ENCODE measurements around the gene SPATA17.

SPATA17 gene

DNA sequence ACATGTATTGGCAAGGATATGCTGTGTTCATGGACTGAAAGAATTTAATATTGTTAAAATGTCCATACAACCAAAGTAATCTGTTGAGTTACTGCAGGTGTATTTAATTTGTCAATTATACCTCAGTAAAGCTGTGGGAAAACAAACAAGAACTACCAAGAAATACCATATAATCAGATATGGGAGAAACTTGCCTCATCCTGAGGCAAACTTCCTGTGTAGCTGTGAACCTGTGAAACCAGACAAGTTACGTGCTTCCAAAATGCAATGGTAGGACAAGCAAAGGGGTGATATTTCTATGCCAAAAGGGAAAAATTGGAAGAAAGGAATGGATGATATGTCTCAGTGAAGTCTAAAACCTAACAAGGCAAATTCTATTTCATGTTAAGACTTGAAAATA is 174.6 kb downstream of the SPATA17 start:
- Mint-ChIP-seq H3K4me1 (no peaks in the 10 kb centered on the region), H3K27ac (ENCODE audit: low read depth) (no peak overlapping the region), H3K9me3 (peaks cover 5% of the 10 kb centered on the region), H3K27me3 (no peaks in the 10 kb centered on the region), H3K36me3 (ENCODE audit: insufficient read depth) (peaks cover 2% of the 10 kb centered on the region), H3K4me3 (no peak overlapping the region)
- ATAC-seq (replicated peaks; ENCODE audit: extremely low read depth, poor library complexity, severe bottlenecking) (no peak), DNase-seq (ENCODE audit: low spot score in 2 of 2) (no peak)

DNA sequence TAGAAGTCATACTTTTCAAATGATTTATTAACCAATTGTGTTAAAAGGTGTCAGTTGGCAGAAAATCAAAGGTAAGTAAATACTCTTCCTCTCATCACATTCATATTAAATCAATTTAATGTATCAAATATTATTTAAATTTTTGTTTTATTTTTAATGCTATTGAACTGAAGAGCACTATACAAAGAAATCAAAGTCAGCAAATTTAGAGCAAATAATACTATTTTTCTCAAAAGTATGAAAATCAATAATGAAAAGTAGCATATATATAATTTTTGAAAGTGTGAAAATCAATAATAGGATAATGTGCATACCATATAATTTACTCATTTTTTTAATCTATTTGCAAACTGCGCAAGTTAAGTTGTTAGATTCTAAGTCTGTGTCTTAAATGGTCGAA is 181.0 kb downstream of the SPATA17 start:
- H3K4me3 Mint-ChIP-seq, result no peak overlapping the region
- ATAC-seq (replicated peaks; ENCODE audit: extremely low read depth, poor library complexity, severe bottlenecking), result no peak
- no peaks in the 10 kb centered on the region for H3K27me3 Mint-ChIP-seq
- H3K9me3 Mint-ChIP-seq, result peaks cover 2% of the 10 kb centered on the region
- no peaks in the 10 kb centered on the region for H3K36me3 Mint-ChIP-seq (ENCODE audit: insufficient read depth)
- no peaks in the 10 kb centered on the region for H3K4me1 Mint-ChIP-seq
- H3K27ac Mint-ChIP-seq (ENCODE audit: low read depth), result no peak overlapping the region
- DNase-seq (ENCODE audit: low spot score in 2 of 2), result no peak

DNA sequence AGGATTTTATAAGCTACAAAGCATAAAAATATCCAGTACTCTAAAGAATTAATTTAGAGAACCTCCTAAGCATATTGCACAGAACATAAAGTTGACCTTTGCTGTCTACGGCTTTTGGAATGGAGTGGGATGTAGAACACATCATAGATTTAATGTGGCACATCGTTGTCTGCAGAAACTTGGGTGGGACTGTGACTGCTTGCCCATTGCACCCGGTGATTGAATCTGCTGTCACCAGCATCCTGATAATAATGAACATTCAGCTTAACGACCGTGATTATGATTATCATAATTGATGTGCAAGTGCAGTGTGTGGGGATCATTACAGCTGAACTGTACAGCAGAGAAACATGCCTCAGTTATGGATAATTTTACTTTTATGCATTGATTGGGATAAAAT is 181.9 kb downstream of the SPATA17 start:
- Mint-ChIP-seq H3K9me3 (peaks cover 5% of the 10 kb centered on the region), H3K27ac (ENCODE audit: low read depth) (no peak overlapping the region), H3K4me3 (no peak overlapping the region), H3K36me3 (ENCODE audit: insufficient read depth) (no peaks in the 10 kb centered on the region), H3K27me3 (no peaks in the 10 kb centered on the region), H3K4me1 (no peaks in the 10 kb centered on the region)
- DNase-seq (ENCODE audit: low spot score in 2 of 2), result no peak
- ATAC-seq (replicated peaks; ENCODE audit: extremely low read depth, poor library complexity, severe bottlenecking), result no peak

DNA sequence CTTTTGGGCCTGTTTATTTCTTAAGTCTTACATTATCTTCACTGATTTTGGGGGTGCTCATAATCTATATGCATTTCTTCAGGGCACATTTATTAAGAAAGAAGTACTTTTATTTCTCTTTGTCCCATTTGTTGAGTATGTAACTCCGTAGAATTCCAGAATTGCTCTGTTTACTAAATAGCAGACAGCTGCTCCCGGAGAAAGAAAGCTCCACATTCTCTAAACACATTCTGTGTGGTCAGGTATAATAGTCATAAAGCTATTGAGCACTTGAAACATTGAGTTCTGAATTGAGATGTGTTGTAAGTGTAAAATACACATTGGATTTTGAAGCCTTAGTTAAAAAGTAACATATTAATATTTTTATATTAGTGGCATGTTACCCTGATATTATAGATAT is 206.5 kb downstream of the SPATA17 start:
- Mint-ChIP-seq H3K36me3 (ENCODE audit: insufficient read depth) (no peaks in the 10 kb centered on the region), H3K9me3 (no peaks in the 10 kb centered on the region), H3K4me3 (no peak overlapping the region), H3K27me3 (no peaks in the 10 kb centered on the region), H3K27ac (ENCODE audit: low read depth) (no peak overlapping the region), H3K4me1 (no peaks in the 10 kb centered on the region)
- DNase-seq (ENCODE audit: low spot score in 2 of 2) (no peak), ATAC-seq (replicated peaks; ENCODE audit: extremely low read depth, poor library complexity, severe bottlenecking) (no peak)

DNA sequence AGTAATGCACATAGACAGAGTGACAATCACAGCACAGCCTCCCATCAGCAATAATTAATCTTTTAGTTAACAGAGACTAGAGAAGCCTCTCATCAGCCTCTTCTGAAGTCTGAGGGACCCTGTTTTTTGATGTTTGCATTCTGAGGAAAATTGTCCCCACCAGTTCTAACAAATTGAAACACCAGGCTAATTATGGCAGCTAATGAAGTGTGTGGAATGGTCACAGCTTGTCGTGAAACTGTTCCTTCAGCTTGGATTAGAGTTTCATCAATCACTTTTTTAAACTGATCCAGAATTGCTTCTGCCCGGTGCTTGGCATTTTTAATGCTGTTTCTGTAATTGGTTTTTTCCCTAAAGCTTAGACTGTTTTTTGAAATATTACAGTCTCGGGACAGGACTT is 208.0 kb downstream of the SPATA17 start:
- H3K27ac Mint-ChIP-seq (ENCODE audit: low read depth), result no peak overlapping the region
- H3K36me3 Mint-ChIP-seq (ENCODE audit: insufficient read depth), result no peaks in the 10 kb centered on the region
- H3K9me3 Mint-ChIP-seq, result no peaks in the 10 kb centered on the region
- H3K4me3 Mint-ChIP-seq, result no peak overlapping the region
- H3K27me3 Mint-ChIP-seq, result no peaks in the 10 kb centered on the region
- ATAC-seq (replicated peaks; ENCODE audit: extremely low read depth, poor library complexity, severe bottlenecking) (no peak), DNase-seq (ENCODE audit: low spot score in 2 of 2) (no peak)
- no peaks in the 10 kb centered on the region for H3K4me1 Mint-ChIP-seq

DNA sequence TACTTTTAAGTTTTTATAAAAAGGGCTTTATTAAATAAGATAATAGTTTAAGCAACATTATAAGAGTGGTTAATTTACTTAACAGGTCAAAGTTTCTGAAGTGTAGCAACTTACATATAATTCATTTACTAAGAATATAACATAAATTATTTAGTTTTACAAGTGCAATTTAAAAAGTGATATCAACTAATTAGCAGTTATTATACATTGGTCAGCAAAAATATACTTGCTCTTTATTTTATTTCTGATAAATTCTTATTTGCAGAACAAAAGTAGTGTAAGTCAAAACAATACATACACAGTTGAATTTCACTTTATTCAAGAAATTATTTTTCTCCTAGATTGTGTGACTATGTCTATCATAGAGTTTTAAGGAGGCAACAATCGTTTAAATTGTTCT is 215.6 kb downstream of the SPATA17 start:
- Mint-ChIP-seq H3K4me1 (no peaks in the 10 kb centered on the region), H3K4me3 (no peak overlapping the region), H3K27me3 (no peaks in the 10 kb centered on the region), H3K36me3 (ENCODE audit: insufficient read depth) (no peaks in the 10 kb centered on the region), H3K9me3 (no peaks in the 10 kb centered on the region), H3K27ac (ENCODE audit: low read depth) (no peak overlapping the region)
- ATAC-seq (replicated peaks; ENCODE audit: extremely low read depth, poor library complexity, severe bottlenecking) (no peak), DNase-seq (ENCODE audit: low spot score in 2 of 2) (no peak)

DNA sequence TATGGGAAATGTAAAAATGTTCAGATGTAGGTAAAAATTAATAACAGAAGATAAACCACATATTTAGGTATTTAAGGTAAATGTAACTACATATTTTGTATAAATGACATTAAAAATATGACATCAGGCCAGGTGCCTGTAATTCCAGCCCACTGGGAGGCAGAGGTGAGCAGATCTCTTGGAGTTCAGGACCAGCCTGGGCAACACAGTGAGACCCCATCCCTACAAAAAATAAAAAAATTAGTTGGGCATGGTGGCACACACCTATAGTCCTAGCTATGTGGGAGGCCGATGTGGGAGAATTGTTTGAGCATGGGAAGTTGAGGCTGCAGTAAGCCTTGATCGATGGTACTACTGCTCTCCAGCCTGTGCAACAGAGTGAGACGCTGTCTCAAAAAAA is 216.5 kb downstream of the SPATA17 start:
- no peak for DNase-seq (ENCODE audit: low spot score in 2 of 2)
- H3K36me3 Mint-ChIP-seq (ENCODE audit: insufficient read depth), result no peaks in the 10 kb centered on the region
- H3K9me3 Mint-ChIP-seq, result no peaks in the 10 kb centered on the region
- no peaks in the 10 kb centered on the region for H3K4me1 Mint-ChIP-seq
- no peaks in the 10 kb centered on the region for H3K27me3 Mint-ChIP-seq
- H3K27ac Mint-ChIP-seq (ENCODE audit: low read depth), result no peak overlapping the region
- no peak overlapping the region for H3K4me3 Mint-ChIP-seq
- no peak for ATAC-seq (replicated peaks; ENCODE audit: extremely low read depth, poor library complexity, severe bottlenecking)

DNA sequence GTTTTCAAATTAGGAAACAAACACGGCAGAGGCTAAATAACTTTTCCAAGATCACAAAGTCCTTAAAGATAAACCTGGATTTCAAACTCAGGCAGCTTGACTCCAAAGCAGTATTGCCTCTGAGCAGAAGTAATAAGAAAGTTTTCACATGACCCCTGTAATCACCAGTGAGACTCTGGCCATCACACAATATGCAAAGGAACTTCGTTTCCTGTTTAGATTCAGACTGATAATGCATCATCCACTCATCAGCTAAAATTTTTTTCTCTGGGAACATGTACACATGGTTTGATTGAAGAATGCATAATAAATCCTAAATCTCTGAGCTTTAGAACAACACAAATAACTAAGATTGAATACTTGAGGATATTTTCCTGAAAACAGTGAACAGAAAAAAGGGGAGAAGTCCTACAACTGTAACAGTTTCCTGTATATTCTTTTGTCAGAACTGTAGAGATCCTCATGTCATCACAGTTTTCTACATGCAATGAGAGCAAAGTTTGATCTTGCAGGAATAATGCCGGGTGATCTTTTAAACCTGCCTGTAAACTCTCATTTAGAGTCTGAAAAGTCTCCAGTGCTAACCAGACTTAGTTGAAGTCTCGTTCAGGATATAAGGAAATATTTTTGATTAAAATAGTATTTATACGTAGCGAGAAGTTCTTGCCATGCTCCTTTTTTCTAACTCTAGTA is 225.3 kb downstream of the SPATA17 start:
- H3K27me3 Mint-ChIP-seq, result no peaks in the 10 kb centered on the region
- H3K27ac Mint-ChIP-seq (ENCODE audit: low read depth), result no peak overlapping the region
- H3K36me3 Mint-ChIP-seq (ENCODE audit: insufficient read depth), result no peaks in the 10 kb centered on the region
- no peak for ATAC-seq (replicated peaks; ENCODE audit: extremely low read depth, poor library complexity, severe bottlenecking)
- no peak for DNase-seq (ENCODE audit: low spot score in 2 of 2)
- no peaks in the 10 kb centered on the region for H3K4me1 Mint-ChIP-seq
- no peak overlapping the region for H3K4me3 Mint-ChIP-seq
- H3K9me3 Mint-ChIP-seq, result peaks cover 25% of the 10 kb centered on the region

DNA sequence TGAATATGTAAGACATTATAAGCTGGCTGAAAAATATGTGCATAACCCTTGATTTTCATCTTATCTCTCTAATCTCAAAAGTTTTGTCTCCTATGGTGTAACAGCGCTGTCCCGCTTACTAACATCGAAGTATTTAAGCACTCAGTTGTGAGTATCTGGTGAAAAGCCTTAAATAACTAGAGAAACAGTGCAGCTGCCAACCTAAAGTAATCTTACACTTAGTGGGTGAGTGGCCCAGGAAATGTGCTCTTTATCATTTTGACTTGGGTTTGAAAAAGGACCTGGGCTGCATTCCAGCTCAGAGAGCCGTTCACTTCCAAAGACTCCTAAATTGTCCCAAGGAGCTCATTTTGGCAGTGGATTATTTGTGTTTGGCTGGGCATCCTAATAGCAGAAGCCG is 225.9 kb downstream of the SPATA17 start:
- peaks cover 27% of the 10 kb centered on the region for H3K9me3 Mint-ChIP-seq
- no peak overlapping the region for H3K27ac Mint-ChIP-seq (ENCODE audit: low read depth)
- no peaks in the 10 kb centered on the region for H3K4me1 Mint-ChIP-seq
- DNase-seq (ENCODE audit: low spot score in 2 of 2), result no peak
- ATAC-seq (replicated peaks; ENCODE audit: extremely low read depth, poor library complexity, severe bottlenecking), result no peak
- no peaks in the 10 kb centered on the region for H3K36me3 Mint-ChIP-seq (ENCODE audit: insufficient read depth)
- no peaks in the 10 kb centered on the region for H3K27me3 Mint-ChIP-seq
- H3K4me3 Mint-ChIP-seq, result no peak overlapping the region

DNA sequence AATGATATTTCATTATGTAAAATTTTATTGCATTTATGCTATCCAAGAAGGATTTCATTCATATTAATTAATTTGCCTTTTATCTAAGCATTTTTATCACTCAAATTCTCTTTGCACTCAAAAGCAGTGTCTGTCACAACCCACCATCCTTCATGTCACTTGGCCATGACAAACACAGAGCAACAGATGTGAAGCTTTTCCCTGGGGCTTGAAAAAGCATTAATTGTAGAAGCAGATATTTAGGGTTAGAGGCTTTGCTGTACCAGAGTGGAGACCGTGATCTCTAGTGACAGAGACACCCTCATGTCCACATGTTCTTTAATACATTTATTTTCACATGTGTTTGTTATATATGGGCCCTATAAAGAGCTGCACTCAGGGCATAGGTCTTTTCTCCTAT is 230.5 kb downstream of the SPATA17 start:
- Mint-ChIP-seq H3K4me1 (no peaks in the 10 kb centered on the region), H3K4me3 (no peak overlapping the region), H3K27ac (ENCODE audit: low read depth) (no peak overlapping the region), H3K27me3 (no peaks in the 10 kb centered on the region), H3K36me3 (ENCODE audit: insufficient read depth) (no peaks in the 10 kb centered on the region), H3K9me3 (peaks cover 16% of the 10 kb centered on the region)
- DNase-seq (ENCODE audit: low spot score in 2 of 2) (no peak), ATAC-seq (replicated peaks; ENCODE audit: extremely low read depth, poor library complexity, severe bottlenecking) (no peak)

DNA sequence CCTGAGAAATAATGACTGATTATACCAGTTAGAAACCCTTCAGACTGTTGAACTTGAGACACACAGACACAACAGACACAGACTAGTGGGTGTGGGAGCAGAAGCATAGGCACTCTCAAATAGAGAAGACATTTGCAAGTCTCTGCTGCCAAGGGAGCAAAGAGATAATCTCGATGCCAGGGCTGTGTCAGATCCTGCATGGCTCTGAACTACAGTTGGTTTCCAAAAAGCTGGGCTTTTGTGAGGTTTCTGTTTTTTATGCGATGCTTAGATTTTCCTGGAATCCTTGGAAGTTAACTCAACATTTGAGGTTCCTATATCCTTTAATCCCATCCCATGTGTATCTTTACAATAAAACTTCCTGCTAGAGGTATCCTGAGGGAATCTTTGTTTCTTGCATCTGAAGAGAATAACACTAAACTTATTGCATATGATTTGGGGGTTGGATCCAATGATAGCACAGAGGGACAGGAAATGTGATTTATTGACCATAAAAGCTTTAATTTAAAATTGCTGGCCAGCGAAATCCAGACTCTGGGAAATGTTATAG is 236.4 kb downstream of the SPATA17 start:
- H3K36me3 Mint-ChIP-seq (ENCODE audit: insufficient read depth), result peaks cover 3% of the 10 kb centered on the region
- DNase-seq (ENCODE audit: low spot score in 2 of 2), result no peak
- no peaks in the 10 kb centered on the region for H3K27me3 Mint-ChIP-seq
- H3K27ac Mint-ChIP-seq (ENCODE audit: low read depth), result no peak overlapping the region
- no peak for ATAC-seq (replicated peaks; ENCODE audit: extremely low read depth, poor library complexity, severe bottlenecking)
- H3K4me1 Mint-ChIP-seq, result no peaks in the 10 kb centered on the region
- no peaks in the 10 kb centered on the region for H3K9me3 Mint-ChIP-seq
- H3K4me3 Mint-ChIP-seq, result no peak overlapping the region

DNA sequence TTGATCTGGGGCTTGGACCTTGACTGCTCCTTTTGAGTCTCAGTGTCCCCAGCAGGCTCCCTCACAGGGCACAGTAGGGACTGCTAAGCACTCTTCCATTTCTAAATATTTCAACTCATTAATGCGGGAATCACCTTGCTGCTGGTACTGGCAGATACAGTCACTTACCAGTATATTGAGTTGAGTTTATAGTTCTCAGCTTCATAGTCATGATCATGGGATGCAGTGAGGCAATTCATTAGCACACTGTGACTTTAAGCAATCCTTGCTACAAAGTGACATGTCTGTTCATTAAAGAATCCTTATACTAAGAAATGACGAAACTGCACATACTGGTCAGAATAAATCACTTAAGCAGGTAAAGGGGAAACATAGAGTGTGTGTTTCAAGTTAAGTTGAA is 240.8 kb downstream of the SPATA17 start:
- H3K27me3 Mint-ChIP-seq, result no peaks in the 10 kb centered on the region
- ATAC-seq (replicated peaks; ENCODE audit: extremely low read depth, poor library complexity, severe bottlenecking), result no peak

DNA sequence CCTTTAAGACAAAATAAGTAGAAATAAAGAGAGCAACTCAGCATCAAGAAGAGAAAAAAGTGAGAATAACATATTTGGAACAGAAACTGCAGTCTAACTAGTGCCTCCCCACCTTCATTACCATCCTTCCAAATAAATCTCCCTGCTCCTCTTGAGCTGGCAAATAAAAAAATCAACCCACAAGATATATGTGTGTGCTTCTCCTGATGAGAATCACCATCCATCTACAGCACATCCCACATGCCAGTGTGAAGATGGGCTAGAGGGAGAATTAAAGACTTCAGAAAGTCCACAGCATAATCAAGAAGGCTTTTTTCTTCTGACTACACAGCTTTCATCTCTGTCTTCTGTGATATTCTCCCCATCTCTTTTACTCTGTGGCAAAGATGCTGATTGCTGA is 244.1 kb downstream of the SPATA17 start:
- Mint-ChIP-seq H3K4me1 (no peaks in the 10 kb centered on the region), H3K9me3 (peaks cover under 1% of the 10 kb centered on the region), H3K4me3 (no peak overlapping the region), H3K27me3 (no peaks in the 10 kb centered on the region), H3K27ac (ENCODE audit: low read depth) (no peak overlapping the region), H3K36me3 (ENCODE audit: insufficient read depth) (no peaks in the 10 kb centered on the region)
- ATAC-seq (replicated peaks; ENCODE audit: extremely low read depth, poor library complexity, severe bottlenecking) (no peak), DNase-seq (ENCODE audit: low spot score in 2 of 2) (no peak)

More for the DNA sequence above, 240.8 kb downstream of the SPATA17 start:
- no peak for DNase-seq (ENCODE audit: low spot score in 2 of 2)
- Mint-ChIP-seq H3K4me1 (no peaks in the 10 kb centered on the region), H3K36me3 (ENCODE audit: insufficient read depth) (peaks cover 3% of the 10 kb centered on the region), H3K27ac (ENCODE audit: low read depth) (no peak overlapping the region), H3K9me3 (no peaks in the 10 kb centered on the region), H3K4me3 (no peak overlapping the region)

Data from central memory CD8-positive, alpha-beta T cell (primary cell).